B cell (primary cell): ENCODE measurements around the gene HHEX. TPM values are rescaled to one million over a fixed set of nuclear protein-coding genes. Genes with fewer than 3 reads are reported as not detected.

ENCODE experiments used
- ATAC-seq: fragments of 200-7000 bp; cut with Tn5 transposase; one replicate; pipeline ENCODE4 v1.10.0; 2021; ENCODE audit warnings: low read depth, mild to moderate bottlenecking, moderate number of reproducible peaks, moderate library complexity
- CTCF ChIA-PET: fragments of 350-600 bp; sonication (Branson Sonifier 250); formaldehyde crosslinking; loops from one replicate; lab custom pipeline; 2021; ENCODE audit warnings: antibody characterized with exemption, inconsistent platforms; lab: Charles Lee
- POLR2A ChIA-PET: fragments of 350-600 bp; sonication (Branson Sonifier 250); formaldehyde crosslinking; loops from one replicate; lab custom pipeline; 2021; ENCODE audit warnings: antibody characterized with exemption; lab: Charles Lee
- DNase-seq: peaks from one replicate; pipeline ENCODE4 v3.0.0; 2013
- H2AFZ ChIP-seq: 2 replicates; pipeline ENCODE4 v1.6.1; 2012; ENCODE audit warnings: mild to moderate bottlenecking, low read depth, low read length; ENCODE audit not compliant: insufficient read depth, poor library complexity, severe bottlenecking
- H3K27ac ChIP-seq, 2 donors: 1 replicate in 1 of 2; 2 replicates in 1 of 2; pipeline ENCODE4 v1.5.1; 2012 to 2013; ENCODE audit warnings: low read length in 2 of 2, mild to moderate bottlenecking in 2 of 2, moderate library complexity in 1 of 2
- H3K27me3 ChIP-seq, 4 experiments: fragments of 200-600 bp in 1 of 4; sonication (generic) in 1 of 4; replicated peaks in 1 of 4; 1 replicate in 2 of 4; 2 replicates in 2 of 4; pipeline versions ENCODE4 v1.6.1 to v1.7.0; 2013 to 2016; ENCODE audit warnings: low read length in 3 of 4, mild to moderate bottlenecking in 2 of 4, mixed read lengths in 1 of 4, moderate library complexity in 1 of 4; ENCODE audit not compliant: insufficient read depth in 4 of 4, control insufficient read depth in 3 of 4; ENCODE audit errors: control extremely low read depth in 1 of 4
- H3K36me3 ChIP-seq, 2 experiments: replicated peaks in 1 of 2; 1 replicate in 1 of 2; 2 replicates in 1 of 2; pipeline versions ENCODE4 v1.6.1 to v1.7.1; 2013; ENCODE audit warnings: low read length in 1 of 2; ENCODE audit not compliant: insufficient read depth in 2 of 2, control insufficient read depth in 1 of 2; ENCODE audit errors: control extremely low read depth in 1 of 2, extremely low read depth in 1 of 2
- H3K4me1 ChIP-seq, 2 donors: fragments of 200-600 bp in 1 of 2; sonication (generic) in 1 of 2; 1 replicate in 1 of 2; 2 replicates in 1 of 2; pipeline versions ENCODE4 v1.5.1 to v1.6.1; 2013 to 2017; ENCODE audit warnings: low read length in 2 of 2; ENCODE audit not compliant: control insufficient read depth in 2 of 2, insufficient read depth in 2 of 2
- H3K4me2 ChIP-seq: replicated peaks from 2 replicates; pipeline ENCODE3; 2012; ENCODE audit warnings: mild to moderate bottlenecking, low read depth, low read length; ENCODE audit not compliant: poor library complexity, severe bottlenecking
- H3K4me3 ChIP-seq, 5 experiments: fragments of 200-600 bp in 1 of 5; sonication (generic) in 1 of 5; 1 replicate in 3 of 5; 2 replicates in 2 of 5; pipeline versions ENCODE4 v1.5.1 to v1.7.0; 2011 to 2016; ENCODE audit warnings: low read length in 4 of 5, mild to moderate bottlenecking in 4 of 5, low read depth in 2 of 5, control low read depth in 1 of 5, moderate library complexity in 1 of 5; ENCODE audit not compliant: insufficient read depth in 1 of 5; ENCODE audit errors: control extremely low read depth in 1 of 5, extremely low read depth in 1 of 5
- H3K79me2 ChIP-seq: fragments of 200-600 bp; sonication (generic); one replicate; pipeline ENCODE4 v1.6.0; 2016; ENCODE audit warnings: low read length; ENCODE audit not compliant: control insufficient read depth, insufficient read depth
- H3K9ac ChIP-seq: fragments of 200-600 bp; sonication (generic); 2 replicates; pipeline ENCODE4 v1.6.1; 2017; ENCODE audit warnings: mild to moderate bottlenecking, low read length, moderate library complexity
- H3K9me3 ChIP-seq, 3 donors: one replicate each; pipeline versions ENCODE4 v1.6.1 to v1.7.1; 2013; ENCODE audit warnings: low read length in 2 of 3; ENCODE audit not compliant: control insufficient read depth in 2 of 3, insufficient read depth in 1 of 3; ENCODE audit errors: control extremely low read depth in 1 of 3
- H4K20me1 ChIP-seq: 2 replicates; pipeline ENCODE4 v1.6.0; 2012; ENCODE audit warnings: mild to moderate bottlenecking, low read length; ENCODE audit not compliant: insufficient read depth, control insufficient read depth, poor library complexity, severe bottlenecking
- H3K27ac Mint-ChIP-seq: one replicate; pipeline ENCODE4 v1.8.0; 2021; ENCODE audit warnings: mixed read lengths
- H3K27me3 Mint-ChIP-seq: one replicate; pipeline ENCODE4 v1.8.0; 2021; ENCODE audit warnings: mixed read lengths
- H3K4me1 Mint-ChIP-seq: one replicate; pipeline ENCODE4 v1.8.0; 2021; ENCODE audit warnings: mixed read lengths
- H3K4me3 Mint-ChIP-seq: one replicate; pipeline ENCODE4 v1.8.0; 2021; ENCODE audit warnings: mixed read lengths
- H3K9me3 Mint-ChIP-seq: one replicate; pipeline ENCODE4 v1.8.0; 2022; ENCODE audit warnings: mixed read lengths; ENCODE audit not compliant: insufficient read depth
- EZH2 ChIP-seq: IDR thresholded peaks from 2 replicates; pipeline ENCODE4 v1.6.1; 2012; ENCODE audit warnings: borderline replicate concordance, low read depth, mild to moderate bottlenecking, moderate library complexity, low read length; ENCODE audit not compliant: insufficient read depth, poor library complexity, severe bottlenecking
- WGBS: methylation state at CpG from one replicate; pipeline ENCODE4 v1.1.5; 2013; ENCODE audit warnings: missing lambda C conversion rate; ENCODE audit not compliant: insufficient coverage; 5-methylcytosine and 5-hydroxymethylcytosine counted together
- intact Hi-C: fragments of 100-400 bp; cut with micrococcal nuclease; formaldehyde crosslinking; loops from one replicate; pipeline ENCODE4 v1.10.0; 2022
- polyA plus RNA-seq: library from polyadenylated mRNA; depleted of rRNA; stranded (reverse); fragments of >200 nt; gene quantifications from 2 replicates; pipeline ENCODE4 v1.2.3, GENCODE V29; 2012
- total RNA-seq, 2 donors: library from RNA; stranded (reverse); fragments of 120-200 nt in 1 of 2; gene quantifications; 1 replicate in 1 of 2; 2 replicates in 1 of 2; pipeline versions ENCODE4 v1.2.3 to v1.2.4, GENCODE V29; 2013 to 2022
- TF ChIP-seq, protein P1 (sequence below): fragments of 200-600 bp; IDR thresholded peaks from one replicate; pipeline ENCODE4 v1.8.0; 2022; ENCODE audit warnings: antibody characterized with exemption, mild to moderate bottlenecking

The HHEX gene
- total and polyA plus RNA-seq, 2 donors (not counting 1 experiment from before 2014, with no cell fraction given), result 96.9 to 149 TPM

DNA sequence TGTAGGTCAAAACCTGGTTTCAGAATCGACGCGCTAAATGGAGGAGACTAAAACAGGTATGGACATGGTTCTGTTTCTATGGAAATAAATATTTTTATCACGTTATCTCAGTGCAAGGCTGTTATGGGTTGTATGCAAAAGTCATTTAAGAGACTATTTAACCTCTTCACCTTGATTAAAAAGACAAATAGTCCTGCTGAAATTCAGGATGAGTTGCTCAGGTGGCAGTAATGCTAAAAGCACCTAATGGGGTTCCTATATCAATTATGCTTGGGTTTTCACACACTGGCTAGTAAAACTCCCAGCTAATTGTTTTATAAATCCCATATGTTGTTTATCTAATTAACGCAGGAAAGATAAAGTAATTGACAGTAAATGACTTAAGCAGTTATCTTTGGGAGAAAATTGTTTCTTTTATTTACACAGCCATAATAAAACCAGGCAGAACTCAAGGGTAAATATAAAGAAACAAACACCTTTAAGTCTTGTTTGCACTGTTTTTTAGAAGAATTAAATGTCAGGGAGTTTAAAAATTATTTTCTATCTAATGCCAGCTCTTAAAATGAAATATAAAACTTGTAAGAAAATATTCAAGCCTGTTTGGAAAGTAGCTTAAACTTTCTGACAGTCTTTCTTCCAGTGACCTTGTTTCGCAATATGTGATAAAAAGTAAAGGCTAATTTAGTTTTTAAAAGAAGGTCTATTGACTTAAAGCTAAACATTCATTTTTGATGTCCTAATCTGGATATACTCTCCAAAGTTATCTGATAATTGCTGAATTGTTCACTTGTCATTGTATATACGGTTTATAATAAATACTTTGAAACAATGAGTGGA is 3.2 kb downstream of the HHEX start:
- Histone ChIP-seq H3K36me3 (peaks cover 16 to 39% of the 10 kb centered on the region in 2 experiments), H3K27me3 (no peaks in the 10 kb centered on the region), H3K4me1 (peaks cover 41 to 47% of the 10 kb centered on the region in 2 donors), H3K9ac (peak overlapping the region; percentile 87), H3K4me3 (peak overlapping the region; percentile 82 to 95 (median 87)), H4K20me1 (peaks cover 4% of the 10 kb centered on the region), H3K79me2 (peaks cover 69% of the 10 kb centered on the region), H3K9me3 (no peaks in the 10 kb centered on the region), H2AFZ (peak overlapping the region; percentile 83), H3K27ac (peak overlapping the region; percentile 89 to 90), H3K4me2 (peak overlapping the region; percentile 94)
- ChIA-PET POLR2A (interaction anchor here (0.9 to 5.3 kb wide), 5 partner anchors 8 to 101 kb away, joined by 3 to 77 read pairs (median 44); partner anchors contain the start of gene KIF11), CTCF (interaction anchor here (0.7 to 8.1 kb wide), 5 partner anchors 20 to 197 kb away, joined by 3 to 73 read pairs (median 32); partner anchors contain the start of gene EXOC6)
- Mint-ChIP-seq H3K27me3 (no peaks in the 10 kb centered on the region), H3K4me1 (peaks cover 64% of the 10 kb centered on the region), H3K4me3 (peak overlapping the region; percentile 96), H3K27ac (peak overlapping the region; percentile 98), H3K9me3 (no peaks in the 10 kb centered on the region)
- ATAC-seq (no peak), DNase-seq (no peak)
- intact Hi-C loops, result loop anchor here (5.0 kb wide), 1 partner anchor 401 kb away; the partner anchor contains the start of genes CPEB3 and MARCHF5
- TF ChIP-seq EZH2, result no peak
- TF ChIP-seq, protein P1, sequence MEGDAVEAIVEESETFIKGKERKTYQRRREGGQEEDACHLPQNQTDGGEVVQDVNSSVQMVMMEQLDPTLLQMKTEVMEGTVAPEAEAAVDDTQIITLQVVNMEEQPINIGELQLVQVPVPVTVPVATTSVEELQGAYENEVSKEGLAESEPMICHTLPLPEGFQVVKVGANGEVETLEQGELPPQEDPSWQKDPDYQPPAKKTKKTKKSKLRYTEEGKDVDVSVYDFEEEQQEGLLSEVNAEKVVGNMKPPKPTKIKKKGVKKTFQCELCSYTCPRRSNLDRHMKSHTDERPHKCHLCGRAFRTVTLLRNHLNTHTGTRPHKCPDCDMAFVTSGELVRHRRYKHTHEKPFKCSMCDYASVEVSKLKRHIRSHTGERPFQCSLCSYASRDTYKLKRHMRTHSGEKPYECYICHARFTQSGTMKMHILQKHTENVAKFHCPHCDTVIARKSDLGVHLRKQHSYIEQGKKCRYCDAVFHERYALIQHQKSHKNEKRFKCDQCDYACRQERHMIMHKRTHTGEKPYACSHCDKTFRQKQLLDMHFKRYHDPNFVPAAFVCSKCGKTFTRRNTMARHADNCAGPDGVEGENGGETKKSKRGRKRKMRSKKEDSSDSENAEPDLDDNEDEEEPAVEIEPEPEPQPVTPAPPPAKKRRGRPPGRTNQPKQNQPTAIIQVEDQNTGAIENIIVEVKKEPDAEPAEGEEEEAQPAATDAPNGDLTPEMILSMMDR, result no peak
- WGBS, result no CpG with 5 or more reads among the region's 7 CpGs
